Right lobe of liver (tissue), 4 donors: ENCODE results near the gene TECR.

Source experiments
- POLR2A ChIP-seq: fragments of 450-650 bp; IDR thresholded peaks from one replicate; pipeline ENCODE4 v1.6.1; 2017; ENCODE audit warnings: antibody characterized with exemption, mild to moderate bottlenecking
- TF ChIP-seq, protein P1 (sequence below), 4 donors: fragments of 200-600 bp in 3 of 4; fragments of 450-650 bp in 1 of 4; IDR thresholded peaks; one replicate each; pipeline versions ENCODE4 v1.5.1 to v1.8.0; 2016 to 2022; ENCODE audit warnings: antibody characterized with exemption in 4 of 4, mild to moderate bottlenecking in 2 of 4
- donor health status: DM: no; HTN: no; CAD: no.
- donor health status: DM: no; HTN: no; CAD: no.
- donor health status: DM: no; HTN: yes; CAD: no.

DNA sequence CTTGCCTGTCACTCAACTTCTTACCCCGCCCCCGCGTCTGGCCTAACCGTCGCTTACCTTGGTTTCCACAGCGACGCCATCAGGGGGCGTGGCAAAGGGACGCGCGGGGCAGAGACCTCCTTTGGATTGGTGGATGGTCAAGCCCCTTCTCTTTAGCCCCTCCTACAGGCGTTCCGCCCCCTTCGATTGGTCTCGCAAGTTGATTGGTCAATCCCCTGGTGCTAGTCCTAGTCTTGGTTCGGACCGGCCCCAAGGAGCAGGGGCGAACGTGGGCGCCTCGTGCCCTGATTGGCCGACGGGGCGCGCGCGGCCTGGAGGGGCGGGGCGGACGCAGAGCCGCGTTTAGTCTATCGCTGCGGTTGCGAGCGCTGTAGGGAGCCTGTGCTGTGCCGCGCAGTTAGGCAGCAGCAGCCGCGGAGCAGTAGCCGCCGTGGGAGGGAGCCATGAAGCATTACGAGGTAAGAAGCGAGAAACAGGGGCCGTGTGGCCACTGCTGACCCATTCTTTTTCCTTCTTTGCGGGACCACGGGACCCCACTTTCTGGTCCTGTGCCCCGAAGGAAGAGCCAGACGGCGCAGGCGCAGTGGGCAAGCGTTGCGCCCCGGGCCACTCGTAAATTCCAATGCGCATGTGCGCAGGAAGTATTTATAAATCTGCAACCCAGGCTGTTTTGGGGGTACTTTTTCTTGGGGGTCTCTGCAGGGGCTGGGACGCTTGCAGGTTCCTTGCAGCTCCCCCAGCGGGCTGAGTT lies at the start of gene TECR:
- TF ChIP-seq, protein P1, sequence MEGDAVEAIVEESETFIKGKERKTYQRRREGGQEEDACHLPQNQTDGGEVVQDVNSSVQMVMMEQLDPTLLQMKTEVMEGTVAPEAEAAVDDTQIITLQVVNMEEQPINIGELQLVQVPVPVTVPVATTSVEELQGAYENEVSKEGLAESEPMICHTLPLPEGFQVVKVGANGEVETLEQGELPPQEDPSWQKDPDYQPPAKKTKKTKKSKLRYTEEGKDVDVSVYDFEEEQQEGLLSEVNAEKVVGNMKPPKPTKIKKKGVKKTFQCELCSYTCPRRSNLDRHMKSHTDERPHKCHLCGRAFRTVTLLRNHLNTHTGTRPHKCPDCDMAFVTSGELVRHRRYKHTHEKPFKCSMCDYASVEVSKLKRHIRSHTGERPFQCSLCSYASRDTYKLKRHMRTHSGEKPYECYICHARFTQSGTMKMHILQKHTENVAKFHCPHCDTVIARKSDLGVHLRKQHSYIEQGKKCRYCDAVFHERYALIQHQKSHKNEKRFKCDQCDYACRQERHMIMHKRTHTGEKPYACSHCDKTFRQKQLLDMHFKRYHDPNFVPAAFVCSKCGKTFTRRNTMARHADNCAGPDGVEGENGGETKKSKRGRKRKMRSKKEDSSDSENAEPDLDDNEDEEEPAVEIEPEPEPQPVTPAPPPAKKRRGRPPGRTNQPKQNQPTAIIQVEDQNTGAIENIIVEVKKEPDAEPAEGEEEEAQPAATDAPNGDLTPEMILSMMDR (IDR thresholded peaks at IDR 0.05): peak in 1 of 4 donors; percentile 22
- TF ChIP-seq POLR2A: peak; percentile 98
